ENCODE results near the gene NEU3. TPM values are rescaled to one million over a fixed set of nuclear protein-coding genes. Genes with fewer than 3 reads are reported as not detected.
A peak's percentile ranks its signal among the peaks of the same experiment; 100 is the strongest.

NEU3 gene
- total RNA-seq, 2 donors from 2014 or later, result 3.0 to 8.4 TPM

- Histone ChIP-seq H3K27me3 (no peaks in the 10 kb centered on the region), H3K36me3 (no peaks in the 10 kb centered on the region), H3K9me3 (no peaks in the 10 kb centered on the region), H3K27ac (peak overlapping the region; percentile 86 to 91), H3K4me3 (peak overlapping the region; percentile 85 to 93), H3K4me1 (peaks cover 0 to 34% of the 10 kb centered on the region in 2 donors)
- no peak for TF ChIP-seq CTCF (IDR thresholded peaks at IDR 0.05)
- no peak for DNase-seq (ENCODE audit: low spot score)
These were observed 39.0 kb upstream of the NEU3 start for GRCh38 chr11:74949753-74950137.

- Histone ChIP-seq H3K4me3 (peak overlapping the region; percentile 85 to 93), H3K9me3 (no peaks in the 10 kb centered on the region), H3K36me3 (no peaks in the 10 kb centered on the region), H3K27me3 (no peaks in the 10 kb centered on the region), H3K4me1 (peaks cover 0 to 38% of the 10 kb centered on the region in 2 donors), H3K27ac (peak overlapping the region; percentile 86 to 91)
- DNase-seq (ENCODE audit: low spot score), result no peak
- no peak for TF ChIP-seq CTCF (IDR thresholded peaks at IDR 0.05)
These were observed 38.3 kb upstream of the NEU3 start for GRCh38 chr11:74950374-74950969.

- peaks cover 0 to 44% of the 10 kb centered on the region in 2 donors for H3K4me1 ChIP-seq
- no peaks in the 10 kb centered on the region for H3K36me3 ChIP-seq
- no peak for DNase-seq (ENCODE audit: low spot score)
- no peaks in the 10 kb centered on the region for H3K27me3 ChIP-seq
- peak overlapping the region in 1 of 2 donors; percentile 91 for H3K27ac ChIP-seq
- no peaks in the 10 kb centered on the region for H3K9me3 ChIP-seq
- no peak overlapping the region for H3K4me3 ChIP-seq
- no peak for TF ChIP-seq CTCF (IDR thresholded peaks at IDR 0.05)
These were observed 37.5 kb upstream of the NEU3 start for GRCh38 chr11:74951226-74951625.

- no peak for DNase-seq (ENCODE audit: low spot score)
- Histone ChIP-seq H3K27ac (no peak overlapping the region), H3K36me3 (no peaks in the 10 kb centered on the region)
These were observed 36.0 kb upstream of the NEU3 start for GRCh38 chr11:74952752-74953151.

GRCh38 chr11:74953451-74953850 is 35.3 kb upstream of the NEU3 start:
- Histone ChIP-seq H3K27me3 (no peaks in the 10 kb centered on the region), H3K27ac (no peak overlapping the region), H3K4me1 (peaks cover 0 to 58% of the 10 kb centered on the region in 2 donors), H3K9me3 (no peaks in the 10 kb centered on the region), H3K4me3 (no peak overlapping the region), H3K36me3 (no peaks in the 10 kb centered on the region)
- TF ChIP-seq CTCF (IDR thresholded peaks at IDR 0.05), result no peak
- DNase-seq (ENCODE audit: low spot score), result no peak

More at GRCh38 chr11:74952752-74953151, 36.0 kb upstream of the NEU3 start:
- H3K27me3 ChIP-seq, result no peaks in the 10 kb centered on the region
- TF ChIP-seq CTCF (IDR thresholded peaks at IDR 0.05), result no peak
- no peaks in the 10 kb centered on the region for H3K9me3 ChIP-seq
- peaks cover 0 to 58% of the 10 kb centered on the region in 2 donors for H3K4me1 ChIP-seq
- no peak overlapping the region for H3K4me3 ChIP-seq

GRCh38 chr11:74954199-74954598 is 34.5 kb upstream of the NEU3 start:
- Histone ChIP-seq H3K27me3 (no peaks in the 10 kb centered on the region), H3K4me1 (peaks cover 0 to 63% of the 10 kb centered on the region in 2 donors), H3K4me3 (no peak overlapping the region), H3K9me3 (no peaks in the 10 kb centered on the region), H3K27ac (no peak overlapping the region), H3K36me3 (no peaks in the 10 kb centered on the region)
- no peak for DNase-seq (ENCODE audit: low spot score)
- no peak for TF ChIP-seq CTCF (IDR thresholded peaks at IDR 0.05)

All from right atrium auricular region (tissue), 2 donors.